Raji (cell line): Measurements from ENCODE around the gene ATL3.

Experiments used
- POLR2A ChIP-seq: IDR thresholded peaks from 2 replicates; pipeline ENCODE4 v1.6.1; 2011; ENCODE audit warnings: low read depth, low read length, control low read depth; ENCODE audit not compliant: insufficient read depth

The ATL3 gene

DNA sequence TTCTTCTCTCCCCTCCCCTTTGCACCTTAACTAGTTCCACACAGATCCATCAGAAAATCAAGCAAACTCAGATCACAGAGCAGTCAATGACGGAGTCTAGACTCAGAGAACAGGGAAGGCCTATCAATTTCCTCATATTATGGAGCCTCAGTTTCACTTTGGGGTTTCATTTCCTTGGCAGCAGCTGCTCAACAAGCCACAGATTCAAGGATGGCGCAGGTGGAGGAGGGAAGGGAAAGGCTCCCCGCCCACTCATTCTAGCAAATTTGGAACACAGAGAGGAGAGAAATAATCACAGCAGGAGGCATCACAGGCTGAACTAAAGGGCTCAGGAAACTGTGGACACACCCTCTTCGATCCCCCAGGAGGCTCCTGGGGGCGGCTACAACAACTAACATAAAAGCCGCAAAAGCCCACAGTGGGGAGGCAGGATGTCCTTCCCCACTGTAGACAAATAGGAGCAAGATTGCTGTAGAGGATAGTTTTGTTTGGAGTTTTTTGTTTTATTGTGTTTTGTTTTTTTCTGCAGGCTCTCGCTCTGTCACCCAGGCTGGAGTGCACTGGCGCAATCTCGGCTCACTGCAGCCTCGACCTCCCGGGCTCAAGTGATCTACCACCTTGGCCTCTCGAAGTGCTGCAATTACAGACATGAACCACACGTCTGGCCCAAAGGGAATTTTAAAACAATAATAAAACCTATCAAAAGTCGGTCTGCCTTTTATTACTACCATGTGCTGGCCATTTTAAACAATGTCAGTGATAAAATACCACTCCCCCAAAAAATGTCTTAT lies 60.4 kb downstream of the ATL3 start:
- TF ChIP-seq POLR2A: no peak

DNA sequence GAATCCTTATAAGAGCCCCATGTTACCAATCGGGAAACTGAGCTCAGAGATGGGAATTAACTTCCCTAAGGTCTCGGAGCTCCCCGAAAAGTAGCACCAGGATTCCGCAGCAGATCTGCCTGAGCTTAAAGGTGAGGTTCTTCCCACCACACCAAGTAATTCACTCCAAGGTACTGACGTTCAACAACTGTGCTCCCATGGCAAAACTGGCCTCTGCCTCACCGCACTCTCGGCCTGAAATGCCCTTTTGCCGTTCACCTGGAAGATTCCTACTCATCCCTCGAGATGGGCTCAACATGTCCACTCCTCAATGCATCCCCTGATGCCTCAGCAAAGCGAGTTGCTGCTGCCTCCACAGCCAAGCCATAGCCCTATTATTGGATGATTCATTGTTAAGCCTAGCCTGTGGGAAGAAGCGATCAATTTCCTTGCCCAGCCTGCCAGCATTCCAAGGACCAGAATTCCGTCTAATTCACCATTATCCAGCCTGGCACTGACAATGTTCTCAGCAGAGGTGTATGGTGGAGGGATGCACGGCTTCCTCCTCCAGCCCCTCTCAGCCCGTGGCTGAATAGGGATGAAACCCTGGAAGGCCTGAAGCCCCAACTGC lies 61.1 kb downstream of the ATL3 start:
- TF ChIP-seq POLR2A: no peak

DNA sequence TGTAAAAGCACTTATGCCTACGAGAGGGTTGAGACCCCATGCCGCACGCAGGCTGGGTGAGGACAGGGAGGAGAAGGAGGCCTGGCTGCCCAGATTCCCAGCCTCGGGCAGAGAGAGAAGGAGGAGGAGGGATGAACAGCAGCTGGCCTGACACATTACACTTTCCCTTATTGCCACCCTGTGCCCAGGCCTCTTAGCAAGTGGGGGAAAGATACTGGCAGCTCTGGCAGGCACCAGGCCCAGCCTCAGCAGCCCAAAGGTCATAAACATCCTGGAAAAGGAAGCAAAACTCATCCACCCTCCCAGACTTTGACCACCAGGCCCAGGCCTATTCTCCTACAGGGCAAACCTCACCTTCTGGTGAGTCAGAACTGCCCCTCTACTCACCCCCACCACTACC lies 61.6 kb downstream of the ATL3 start:
- no peak for TF ChIP-seq POLR2A

DNA sequence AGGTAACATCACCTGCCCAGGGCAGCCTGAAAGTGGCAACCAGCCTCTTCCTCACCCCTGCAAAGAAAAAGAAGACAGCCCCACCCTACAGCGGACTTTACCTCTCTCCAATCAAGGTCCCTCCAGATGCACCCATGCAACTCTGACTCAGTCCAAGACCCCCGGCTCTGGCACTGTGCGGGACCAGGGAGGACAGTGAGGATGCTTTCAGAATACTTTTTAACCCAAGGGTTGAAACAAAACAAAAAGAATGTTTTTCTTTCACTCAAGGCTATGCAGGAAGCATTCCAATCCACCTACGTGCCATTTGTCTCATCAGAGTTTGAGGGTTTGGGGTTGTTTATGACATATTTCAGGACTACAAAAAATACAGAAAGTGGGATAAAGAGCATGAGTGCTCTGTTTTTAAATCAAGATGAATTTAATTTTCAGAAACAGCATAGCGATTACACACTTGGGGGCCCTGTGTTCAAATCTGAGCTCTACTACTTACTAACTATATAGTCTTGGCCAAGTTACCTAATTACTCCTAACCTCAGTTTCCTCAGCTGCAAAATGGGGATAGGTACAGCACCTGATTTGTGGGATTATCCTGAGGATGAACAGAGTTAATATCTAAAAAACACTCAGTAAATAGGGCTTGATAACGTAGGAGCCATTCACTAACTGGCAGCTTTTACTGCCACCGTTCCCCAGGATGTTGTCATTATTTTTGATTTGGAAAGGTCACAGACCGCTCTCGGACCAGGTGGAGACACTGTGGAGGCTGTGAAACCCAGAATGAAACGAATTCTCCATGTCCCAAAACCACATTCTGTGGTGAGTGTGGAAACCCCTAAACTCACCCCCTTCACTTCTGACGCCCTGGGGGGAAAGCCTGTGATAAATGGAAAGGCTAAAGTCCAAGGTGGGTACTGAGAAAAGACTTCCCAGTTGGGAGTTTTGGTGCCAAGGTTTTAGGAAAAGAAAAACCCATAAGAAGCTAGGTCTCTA lies 62.5 kb downstream of the ATL3 start:
- TF ChIP-seq POLR2A: no peak

DNA sequence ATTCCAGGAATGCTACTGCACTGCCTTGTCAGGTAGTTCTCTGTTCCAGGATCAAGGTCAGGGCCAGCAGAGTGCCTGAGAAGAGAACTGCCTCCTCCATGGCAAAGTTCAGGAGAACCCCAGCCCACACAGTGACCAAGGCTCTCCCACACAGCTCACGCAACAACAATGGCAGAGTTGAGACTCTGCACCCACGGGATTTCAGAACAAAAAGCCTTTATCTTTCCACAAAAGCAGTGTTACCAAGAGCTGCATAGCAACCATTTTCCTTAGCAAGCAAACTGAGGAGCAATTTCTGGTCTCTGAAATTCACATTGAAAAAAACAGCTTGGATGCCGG lies 68.0 kb downstream of the ATL3 start:
- no peak for TF ChIP-seq POLR2A

DNA sequence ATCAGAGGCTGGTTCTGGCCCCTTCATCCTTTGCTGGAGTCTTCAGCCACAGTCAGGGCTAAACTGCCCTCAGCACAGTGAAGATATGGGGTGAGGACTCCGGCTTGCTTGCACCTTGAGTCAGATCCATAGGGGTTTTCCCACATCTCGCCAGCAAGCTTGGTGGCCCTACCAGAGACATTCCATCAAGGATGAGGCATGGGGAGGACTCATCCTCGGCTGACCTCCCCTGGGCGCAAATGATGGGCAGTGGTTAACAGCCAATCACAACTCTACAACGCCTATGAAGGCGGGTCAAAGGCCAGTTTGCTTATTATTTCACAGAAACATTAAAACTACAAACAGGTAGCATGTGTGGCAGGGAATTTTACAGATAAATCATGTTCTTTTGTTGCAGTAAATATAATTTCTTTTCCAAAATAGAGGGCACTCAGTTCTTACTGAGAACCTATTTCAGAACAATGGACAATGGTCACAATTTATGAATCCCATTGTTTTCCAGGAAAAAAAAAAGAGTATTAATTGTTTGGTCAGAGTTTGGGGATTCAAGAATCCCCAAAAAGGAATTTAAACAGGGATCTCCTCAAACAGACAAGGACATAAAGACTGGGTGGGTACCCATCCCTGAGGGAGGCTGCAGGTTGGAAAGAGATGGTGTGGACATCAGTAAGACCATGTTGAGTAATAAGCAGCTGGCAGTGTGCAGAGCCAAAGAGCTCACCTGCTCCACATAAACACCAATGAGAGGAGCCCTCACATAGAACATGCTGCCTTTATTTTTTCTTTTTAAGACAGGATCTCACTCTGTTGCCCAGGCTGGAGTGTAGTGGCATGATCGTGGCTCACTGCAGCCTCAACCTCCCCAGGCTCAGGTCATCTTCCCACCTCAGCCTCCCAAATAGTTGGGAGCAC lies 71.7 kb downstream of the ATL3 start:
- TF ChIP-seq POLR2A: no peak

DNA sequence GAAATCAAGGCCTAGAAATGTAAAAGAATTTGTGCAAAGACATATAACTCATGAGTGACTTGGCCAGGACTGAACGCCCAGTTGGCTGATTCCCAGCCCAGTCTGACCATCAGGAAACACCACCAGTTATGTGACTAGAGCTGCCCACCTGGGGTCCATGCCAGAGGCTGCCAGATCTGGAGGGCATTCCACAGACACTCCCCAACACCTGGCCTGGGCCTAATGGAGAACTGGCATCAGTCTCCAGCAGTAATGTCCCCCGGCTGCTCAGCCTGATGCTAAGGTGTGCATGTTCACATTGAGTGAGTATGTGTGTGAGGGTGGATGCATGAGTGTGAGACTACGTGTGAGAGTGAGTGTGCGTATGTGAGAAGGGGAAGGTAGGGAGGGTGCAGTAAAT lies 72.6 kb downstream of the ATL3 start:
- TF ChIP-seq POLR2A: no peak

DNA sequence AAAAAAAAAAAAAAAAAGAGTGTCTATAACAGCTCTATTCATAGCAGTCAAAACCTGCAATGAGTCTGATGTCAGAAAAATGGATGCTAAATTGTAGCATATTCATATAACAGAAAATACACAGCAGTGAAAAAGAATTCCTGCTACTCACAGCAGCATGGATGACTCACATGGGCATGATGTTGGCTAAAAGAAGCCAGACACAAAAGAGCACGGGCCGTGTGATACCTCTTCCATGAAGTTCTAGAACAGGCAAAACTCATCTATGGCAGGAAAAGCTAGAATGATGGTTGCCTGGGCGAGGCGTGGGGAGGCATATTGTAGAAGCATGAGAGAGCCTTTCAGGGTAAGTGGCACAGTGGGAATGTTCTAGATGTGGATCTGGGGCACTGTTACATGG lies 75.9 kb downstream of the ATL3 start:
- TF ChIP-seq POLR2A: no peak

DNA sequence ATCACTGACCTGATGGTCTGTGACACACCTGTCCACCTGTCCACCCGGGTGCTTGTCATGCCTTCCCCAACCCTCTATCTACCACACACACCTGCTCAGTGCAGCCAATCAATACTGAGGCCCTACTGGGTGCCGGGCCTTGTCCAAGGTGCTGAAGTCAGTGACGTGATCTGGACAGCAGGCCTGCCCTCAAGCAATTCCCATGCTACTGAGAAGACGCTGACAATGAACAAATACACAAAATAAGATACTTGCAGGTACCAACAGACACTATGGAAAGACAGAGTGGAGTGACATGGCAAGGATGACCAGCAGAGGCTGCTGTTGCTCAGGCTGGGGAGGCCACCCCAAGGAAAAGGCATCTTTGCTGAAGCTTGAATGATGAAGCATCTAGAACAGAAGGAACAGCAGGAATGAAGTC lies 78.2 kb downstream of the ATL3 start:
- TF ChIP-seq POLR2A: no peak

DNA sequence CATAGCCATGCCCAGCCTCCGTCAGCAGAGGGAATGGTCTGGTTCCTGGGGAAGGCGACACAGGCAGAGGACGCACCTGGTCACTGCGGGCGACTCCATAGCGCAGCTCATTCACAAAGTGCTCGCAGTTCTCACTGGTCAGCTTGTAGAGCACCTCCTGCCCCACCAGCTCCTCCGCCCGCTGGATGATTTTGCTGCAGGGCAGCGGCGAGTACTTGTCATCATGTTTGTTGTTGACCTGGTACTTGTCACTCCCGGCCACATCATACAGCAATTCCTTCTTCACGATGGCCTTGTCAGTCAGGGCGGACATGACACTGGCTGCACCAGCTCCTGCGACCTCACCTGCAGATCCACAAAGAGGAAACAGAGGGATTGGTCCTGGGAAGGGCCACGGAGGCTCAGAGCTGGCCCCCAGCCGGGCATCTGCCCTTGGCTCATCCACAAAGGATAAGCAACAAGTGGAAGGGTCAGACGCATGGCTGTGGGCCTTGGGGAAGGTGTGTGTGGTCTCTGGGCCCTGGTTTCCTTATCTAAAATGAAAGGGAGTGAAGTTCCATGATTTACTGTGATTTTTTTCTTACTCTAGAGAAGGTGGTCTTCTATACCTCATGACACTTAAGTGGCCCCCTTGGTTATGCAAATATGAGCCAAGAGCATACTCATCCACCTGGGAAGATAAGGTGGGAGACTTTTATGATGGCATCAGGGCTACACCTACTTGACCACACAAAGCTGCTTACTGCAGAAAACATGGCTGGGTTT lies 81.0 kb downstream of the ATL3 start:
- no peak for TF ChIP-seq POLR2A

DNA sequence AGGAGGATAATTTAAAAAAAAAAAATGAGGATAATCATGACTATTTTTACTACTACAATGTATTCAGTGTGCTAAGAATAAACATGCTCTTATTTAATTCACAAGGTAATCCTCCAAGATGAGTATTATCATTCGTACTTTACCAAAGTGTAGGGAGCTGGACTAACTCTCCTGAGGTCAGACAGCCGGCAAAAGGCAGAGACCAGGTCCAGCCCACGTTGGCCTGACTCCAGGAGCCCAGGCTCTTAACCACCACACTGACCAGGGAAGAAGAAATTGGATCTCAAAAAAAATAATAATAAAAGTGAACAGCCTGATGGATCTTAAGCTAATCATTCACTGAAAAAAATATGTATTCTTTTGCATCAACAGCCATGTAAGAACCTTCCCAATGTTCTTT lies 82.2 kb downstream of the ATL3 start:
- TF ChIP-seq POLR2A: no peak

DNA sequence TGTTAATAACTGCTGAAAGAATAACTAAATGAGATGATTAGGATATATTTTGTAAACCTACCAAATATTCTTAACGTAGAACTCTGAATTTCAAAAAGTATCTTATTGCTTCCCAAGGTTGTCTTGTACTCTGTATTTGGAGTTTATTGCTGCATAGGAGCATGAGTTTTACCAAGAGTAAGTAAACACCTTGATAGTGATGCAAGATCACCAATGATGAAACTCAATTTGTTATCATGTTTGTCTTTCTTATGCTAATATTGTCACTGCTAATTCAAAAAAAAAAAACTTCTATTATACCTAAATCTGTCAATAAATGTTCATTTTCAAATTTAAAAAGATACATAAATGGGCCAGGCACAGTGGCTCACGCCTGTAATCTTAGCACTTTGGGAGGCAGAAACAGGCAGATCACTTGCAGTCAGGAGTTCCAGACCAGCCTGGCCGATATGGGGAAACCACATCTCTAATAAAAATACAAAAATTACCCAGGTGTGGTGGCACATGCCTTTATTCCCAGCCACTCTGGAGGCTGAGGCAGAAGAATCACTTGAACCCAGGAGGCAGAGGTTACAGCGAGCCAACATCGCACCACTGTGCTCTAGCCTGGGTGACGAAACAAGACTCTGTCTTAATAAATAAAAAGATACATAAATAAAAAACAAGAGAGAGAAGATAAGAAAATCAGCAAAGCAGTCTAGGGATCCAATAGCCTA lies 84.6 kb downstream of the ATL3 start:
- TF ChIP-seq POLR2A: no peak

DNA sequence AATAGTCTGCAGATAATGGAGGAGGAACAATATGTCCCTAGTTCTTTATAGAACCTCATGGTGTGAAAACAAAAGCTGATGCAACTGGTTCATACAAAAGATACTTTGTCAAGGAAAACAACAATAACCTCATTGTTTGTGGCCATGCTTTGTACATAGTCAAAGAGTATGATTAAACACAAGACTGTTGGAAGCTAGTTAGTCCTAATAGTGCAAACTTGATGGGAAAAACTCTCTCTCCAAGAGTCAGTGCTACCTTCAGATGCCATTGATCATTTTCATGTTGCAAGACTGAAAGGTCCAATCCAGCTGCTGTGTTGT lies 87.9 kb downstream of the ATL3 start:
- no peak for TF ChIP-seq POLR2A
